Measurements from ENCODE around the gene RNASE4. TPM values are rescaled to one million over a fixed set of nuclear protein-coding genes. Genes with fewer than 3 reads are reported as not detected.

Gene RNASE4
- total and polyA plus RNA-seq, 9 donors, result 42.0 to 183 (median 102) TPM

- no peak overlapping the region for H3K27ac ChIP-seq
- DNase-seq, result no peak
- intact Hi-C loops (cut with DNase I), result loop anchor here in 1 of 4 donors (10.0 kb wide), 1 partner anchor 144 kb away; no protein-coding TSS in a partner anchor
- no peaks in the 10 kb centered on the region for H3K4me1 ChIP-seq (ENCODE audit: insufficient read depth)
- whole genome bisulfite sequencing, 3 donors, result 65 to 90% (median 80%) methylated on average over 4 of the region's 4 CpGs
- no peaks in the 10 kb centered on the region for H3K27me3 ChIP-seq
- H3K4me3 ChIP-seq, result no peak overlapping the region
- H3K9me3 ChIP-seq, result no peaks in the 10 kb centered on the region
- H3K36me3 ChIP-seq, result no peaks in the 10 kb centered on the region
- TF ChIP-seq CTCF (IDR thresholded peaks at IDR 0.05) (no peak), EP300 (IDR thresholded peaks at IDR 0.05) (no peak), POLR2A (IDR thresholded peaks at IDR 0.05) (no peak)
Observed at GRCh38 chr14:20711261-20711660, 26.9 kb downstream of the RNASE4 start.

- H3K4me3 ChIP-seq, result no peak overlapping the region
- H3K27me3 ChIP-seq, result no peaks in the 10 kb centered on the region
- intact Hi-C loops (cut with DNase I), result loop anchor here in 1 of 4 donors (10.0 kb wide), 1 partner anchor 143 kb away; no protein-coding TSS in a partner anchor
- no peak overlapping the region for H3K27ac ChIP-seq
- H3K9me3 ChIP-seq, result no peaks in the 10 kb centered on the region
- 45 to 83% (median 56%) methylated on average over 4 of the region's 4 CpGs for WGBS, 3 donors
- no peaks in the 10 kb centered on the region for H3K36me3 ChIP-seq
- H3K4me1 ChIP-seq (ENCODE audit: insufficient read depth), result no peaks in the 10 kb centered on the region
- TF ChIP-seq POLR2A (IDR thresholded peaks at IDR 0.05) (no peak), CTCF (IDR thresholded peaks at IDR 0.05) (no peak), EP300 (IDR thresholded peaks at IDR 0.05) (no peak)
- DNase-seq, result no peak
Observed at GRCh38 chr14:20711685-20712084, 27.3 kb downstream of the RNASE4 start.

GRCh38 chr14:20712904-20713303 is 28.5 kb downstream of the RNASE4 start:
- intact Hi-C loops (cut with DNase I), result loop anchor here in 1 of 4 donors (10.0 kb wide), 1 partner anchor 142 kb away; no protein-coding TSS in a partner anchor
- Histone ChIP-seq H3K27me3 (no peaks in the 10 kb centered on the region), H3K27ac (no peak overlapping the region), H3K9me3 (no peaks in the 10 kb centered on the region), H3K4me3 (no peak overlapping the region), H3K4me1 (ENCODE audit: insufficient read depth) (no peaks in the 10 kb centered on the region), H3K36me3 (no peaks in the 10 kb centered on the region)
- TF ChIP-seq EP300 (IDR thresholded peaks at IDR 0.05) (no peak), CTCF (IDR thresholded peaks at IDR 0.05) (no peak), POLR2A (IDR thresholded peaks at IDR 0.05) (no peak)
- 3 to 14% (median 6%) methylated on average over 2 of the region's 2 CpGs for whole genome bisulfite sequencing, 3 donors
- DNase-seq, result no peak

GRCh38 chr14:20714593-20715250 is 30.4 kb downstream of the RNASE4 start:
- Histone ChIP-seq H3K36me3 (no peaks in the 10 kb centered on the region), H3K4me3 (no peak overlapping the region), H3K9me3 (no peaks in the 10 kb centered on the region), H3K27me3 (no peaks in the 10 kb centered on the region), H3K4me1 (ENCODE audit: insufficient read depth) (no peaks in the 10 kb centered on the region), H3K27ac (no peak overlapping the region)
- DNase-seq, result peak in 4 of 5 donors; percentile 14 to 50 (median 35)
- TF ChIP-seq CTCF (IDR thresholded peaks at IDR 0.05) (no peak), EP300 (IDR thresholded peaks at IDR 0.05) (no peak), POLR2A (IDR thresholded peaks at IDR 0.05) (no peak)
- 26 to 50% (median 33%) methylated on average over 4 of the region's 4 CpGs for WGBS, 3 donors
- intact Hi-C loops (cut with DNase I), result loop anchor here in 1 of 4 donors (10.0 kb wide), 1 partner anchor 140 kb away; no protein-coding TSS in a partner anchor

All from ovary (tissue), 9 donors.